Measurements from ENCODE around the gene ARHGEF10L.

Gene ARHGEF10L

GRCh38 chr1:17648457-17649145, 109.1 kb downstream of the ARHGEF10L start:
- H3K9me3 ChIP-seq = no peaks in the 10 kb centered on the region
- no peaks in the 10 kb centered on the region for H3K27me3 ChIP-seq
- H3K36me3 ChIP-seq = no peaks in the 10 kb centered on the region
- no peak for TF ChIP-seq CTCF (IDR thresholded peaks at IDR 0.05; ENCODE audit: low read depth, low read length)
- DNase-seq = no peak
- H3K4me1 ChIP-seq = no peaks in the 10 kb centered on the region
- H3K4me3 ChIP-seq (ENCODE audit: low read depth, low read length) = no peak overlapping the region

- no peaks in the 10 kb centered on the region for H3K4me1 ChIP-seq
- no peaks in the 10 kb centered on the region for H3K36me3 ChIP-seq
- H3K9me3 ChIP-seq = no peaks in the 10 kb centered on the region
- DNase-seq = no peak
- H3K27me3 ChIP-seq = no peaks in the 10 kb centered on the region
- H3K4me3 ChIP-seq (ENCODE audit: low read depth, low read length) = no peak overlapping the region
- TF ChIP-seq CTCF (IDR thresholded peaks at IDR 0.05; ENCODE audit: low read depth, low read length) = no peak
Measured at GRCh38 chr1:17649371-17650106, 110.0 kb downstream of the ARHGEF10L start.

- Histone ChIP-seq H3K4me1 (no peaks in the 10 kb centered on the region), H3K27me3 (no peaks in the 10 kb centered on the region), H3K4me3 (ENCODE audit: low read depth, low read length) (no peak overlapping the region), H3K9me3 (no peaks in the 10 kb centered on the region), H3K36me3 (no peaks in the 10 kb centered on the region)
- DNase-seq = no peak
- no peak for TF ChIP-seq CTCF (IDR thresholded peaks at IDR 0.05; ENCODE audit: low read depth, low read length)
Measured at GRCh38 chr1:17653276-17653675, 113.8 kb downstream of the ARHGEF10L start.

DNA sequence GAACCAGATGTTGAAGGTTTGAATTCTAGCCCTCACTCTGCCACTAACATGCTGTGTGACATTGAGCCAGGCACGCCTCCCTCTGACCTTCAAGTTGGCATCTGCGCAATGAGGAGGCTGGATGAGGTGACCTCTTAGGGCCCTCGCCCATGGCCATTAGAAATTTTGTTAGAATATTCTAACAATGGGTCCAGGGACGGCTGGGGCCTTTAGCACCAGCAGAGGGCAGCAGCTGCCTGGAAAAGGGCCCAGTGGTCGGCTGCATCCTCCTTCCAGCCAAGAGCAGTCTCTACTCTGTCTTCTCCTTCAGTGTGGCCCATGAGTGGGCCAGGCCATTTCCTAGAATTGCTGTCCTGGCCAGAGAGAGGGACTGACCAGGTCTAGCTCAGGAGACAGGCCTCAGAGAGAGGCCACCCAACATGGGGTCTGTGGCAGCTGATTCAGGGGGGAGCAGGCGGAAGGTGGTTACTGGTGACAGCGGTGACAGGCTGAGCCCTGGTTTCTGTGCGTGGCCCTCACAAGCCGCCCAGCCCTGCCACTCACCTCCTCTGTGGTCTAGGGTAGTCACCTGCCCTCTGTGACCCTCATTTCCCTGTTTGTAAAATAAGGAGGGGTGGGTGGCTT, 114.3 kb downstream of the ARHGEF10L start:
- H3K9me3 ChIP-seq = no peaks in the 10 kb centered on the region
- no peak overlapping the region for H3K4me3 ChIP-seq (ENCODE audit: low read depth, low read length)
- peak; percentile 77 for TF ChIP-seq CTCF (IDR thresholded peaks at IDR 0.05; ENCODE audit: low read depth, low read length)
- peak; percentile 67 for DNase-seq
- H3K36me3 ChIP-seq = no peaks in the 10 kb centered on the region
- H3K4me1 ChIP-seq = no peaks in the 10 kb centered on the region
- no peaks in the 10 kb centered on the region for H3K27me3 ChIP-seq

- no peaks in the 10 kb centered on the region for H3K27me3 ChIP-seq
- no peak overlapping the region for H3K4me3 ChIP-seq (ENCODE audit: low read depth, low read length)
- no peaks in the 10 kb centered on the region for H3K9me3 ChIP-seq
- H3K36me3 ChIP-seq = no peaks in the 10 kb centered on the region
- no peaks in the 10 kb centered on the region for H3K4me1 ChIP-seq
- DNase-seq = no peak
- TF ChIP-seq CTCF (IDR thresholded peaks at IDR 0.05; ENCODE audit: low read depth, low read length) = no peak
Measured at GRCh38 chr1:17654519-17654918, 115.0 kb downstream of the ARHGEF10L start.

DNA sequence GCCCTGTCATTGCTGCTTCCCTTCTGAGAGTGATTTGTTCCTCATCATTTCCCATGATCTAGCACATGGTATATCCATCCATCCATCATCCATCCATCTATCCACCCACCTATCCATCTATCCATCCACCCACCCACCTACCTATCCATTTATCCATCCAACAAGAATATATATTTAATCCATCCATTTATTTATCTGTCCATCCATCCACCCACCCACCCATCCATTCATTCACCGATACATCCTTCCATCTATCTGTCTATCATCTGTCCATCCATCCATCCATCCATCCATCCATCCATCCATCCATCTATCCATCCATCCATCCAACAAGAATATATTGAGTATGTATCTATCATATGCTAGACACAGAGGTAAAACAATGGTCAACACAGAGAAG, 115.7 kb downstream of the ARHGEF10L start:
- no peaks in the 10 kb centered on the region for H3K36me3 ChIP-seq
- H3K27me3 ChIP-seq = no peaks in the 10 kb centered on the region
- DNase-seq = no peak
- H3K4me3 ChIP-seq (ENCODE audit: low read depth, low read length) = no peak overlapping the region
- TF ChIP-seq CTCF (IDR thresholded peaks at IDR 0.05; ENCODE audit: low read depth, low read length) = no peak
- H3K9me3 ChIP-seq = no peaks in the 10 kb centered on the region
- H3K4me1 ChIP-seq = no peaks in the 10 kb centered on the region

Measured in BE2C (cell line).